ENCODE results near the gene RAI1.

- TF ChIP-seq, protein P1, sequence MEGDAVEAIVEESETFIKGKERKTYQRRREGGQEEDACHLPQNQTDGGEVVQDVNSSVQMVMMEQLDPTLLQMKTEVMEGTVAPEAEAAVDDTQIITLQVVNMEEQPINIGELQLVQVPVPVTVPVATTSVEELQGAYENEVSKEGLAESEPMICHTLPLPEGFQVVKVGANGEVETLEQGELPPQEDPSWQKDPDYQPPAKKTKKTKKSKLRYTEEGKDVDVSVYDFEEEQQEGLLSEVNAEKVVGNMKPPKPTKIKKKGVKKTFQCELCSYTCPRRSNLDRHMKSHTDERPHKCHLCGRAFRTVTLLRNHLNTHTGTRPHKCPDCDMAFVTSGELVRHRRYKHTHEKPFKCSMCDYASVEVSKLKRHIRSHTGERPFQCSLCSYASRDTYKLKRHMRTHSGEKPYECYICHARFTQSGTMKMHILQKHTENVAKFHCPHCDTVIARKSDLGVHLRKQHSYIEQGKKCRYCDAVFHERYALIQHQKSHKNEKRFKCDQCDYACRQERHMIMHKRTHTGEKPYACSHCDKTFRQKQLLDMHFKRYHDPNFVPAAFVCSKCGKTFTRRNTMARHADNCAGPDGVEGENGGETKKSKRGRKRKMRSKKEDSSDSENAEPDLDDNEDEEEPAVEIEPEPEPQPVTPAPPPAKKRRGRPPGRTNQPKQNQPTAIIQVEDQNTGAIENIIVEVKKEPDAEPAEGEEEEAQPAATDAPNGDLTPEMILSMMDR (conservative IDR thresholded peaks at IDR 0.05) = no peak
- TF ChIP-seq ZFX (IDR thresholded peaks at IDR 0.05) = no peak
These were observed 106.3 kb downstream of the RAI1 start for GRCh38 chr17:17787568-17787967.

All from C4-2B (cell line).